ENCODE results near the gene ADIRF.
"Not testable (repeated sequence)": the region's sequence is repeated elsewhere in the genome, so short reads cannot be mapped to it uniquely, and the experiment has no call there.

ADIRF gene

DNA sequence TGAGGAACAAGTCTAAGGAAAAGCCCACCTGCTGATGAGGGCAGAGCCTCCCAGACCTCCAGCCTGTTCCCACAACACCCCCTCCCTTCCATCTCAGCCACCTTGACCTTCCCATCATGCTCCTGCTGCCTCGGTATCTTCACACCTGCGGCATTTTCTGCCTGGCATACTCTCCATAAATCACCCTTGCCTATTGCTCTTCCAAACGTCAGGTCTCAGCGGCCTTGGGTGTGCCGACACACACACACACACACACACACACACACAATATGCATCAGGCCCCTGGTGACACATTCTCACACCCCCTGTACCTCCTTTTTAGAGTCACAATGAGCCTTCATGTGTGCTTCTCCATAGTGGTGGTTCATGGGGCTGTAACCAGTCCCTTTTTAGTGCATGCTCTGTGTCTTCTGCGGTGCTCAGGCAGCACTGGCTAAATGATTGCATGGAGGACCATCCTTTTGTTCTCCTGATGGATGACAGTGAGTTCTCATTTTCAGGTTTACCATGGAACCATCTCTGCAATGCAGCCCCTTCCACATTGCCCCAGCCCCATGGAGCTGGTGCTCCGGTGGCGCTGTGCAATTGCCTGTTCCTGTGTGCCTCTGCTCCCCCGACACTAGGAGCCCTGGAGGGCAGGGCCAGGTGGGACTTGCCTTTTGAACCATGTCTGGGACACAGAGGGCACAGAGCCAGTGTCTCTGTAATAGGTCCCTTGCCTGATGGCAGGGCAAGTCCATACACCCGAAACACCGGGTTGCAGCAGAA, 4.5 kb downstream of the ADIRF start:
- no peak for TF ChIP-seq CTCF (IDR thresholded peaks at IDR 0.05; ENCODE audit: low read depth, low read length, missing control alignments)
- DNase-seq (ENCODE audit: low read depth), result no peak
- H3K4me3 ChIP-seq (ENCODE audit: low read depth, low read length), result no peak overlapping the region

GRCh38 chr10:86974484-86974883, 6.2 kb downstream of the ADIRF start:
- no peak for TF ChIP-seq CTCF (IDR thresholded peaks at IDR 0.05; ENCODE audit: low read depth, low read length, missing control alignments)
- DNase-seq (ENCODE audit: low read depth), result no peak
- H3K4me3 ChIP-seq (ENCODE audit: low read depth, low read length), result no peak overlapping the region

DNA sequence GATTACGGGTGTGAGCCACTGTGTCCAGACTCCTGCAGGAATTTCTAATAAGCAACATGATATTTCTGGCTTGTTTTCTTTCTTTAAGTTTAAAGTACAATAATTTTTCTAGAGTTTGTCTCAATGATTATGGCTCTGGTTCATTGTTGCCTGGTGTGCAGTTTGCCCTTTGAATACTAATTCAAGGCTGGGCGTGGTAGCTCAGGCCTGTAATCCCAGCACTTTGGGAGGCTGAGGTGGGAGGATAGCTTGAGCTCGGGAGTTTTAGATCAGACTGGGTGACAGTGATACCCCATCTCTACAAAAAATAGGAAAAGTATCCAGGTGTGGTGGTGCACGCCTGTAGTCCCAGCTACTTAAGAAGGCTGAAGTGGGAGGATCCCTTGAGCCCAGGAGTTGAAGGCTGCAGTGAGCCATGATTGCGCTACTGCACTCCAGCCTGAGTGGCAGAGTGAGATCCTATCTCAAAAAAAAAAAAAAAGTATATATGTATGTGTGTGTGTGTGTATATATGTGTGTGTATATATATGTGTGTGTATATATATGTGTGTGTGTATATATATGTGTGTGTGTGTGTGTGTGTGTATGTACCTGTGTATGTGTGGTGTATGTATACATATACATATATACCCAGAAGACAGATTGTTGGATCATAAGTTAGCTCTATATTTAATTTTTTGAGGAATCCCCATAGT, 8.2 kb downstream of the ADIRF start:
- no peak for TF ChIP-seq CTCF (IDR thresholded peaks at IDR 0.05; ENCODE audit: low read depth, low read length, missing control alignments)
- no peak for DNase-seq (ENCODE audit: low read depth)
- H3K4me3 ChIP-seq (ENCODE audit: low read depth, low read length), result no peak overlapping the region

DNA sequence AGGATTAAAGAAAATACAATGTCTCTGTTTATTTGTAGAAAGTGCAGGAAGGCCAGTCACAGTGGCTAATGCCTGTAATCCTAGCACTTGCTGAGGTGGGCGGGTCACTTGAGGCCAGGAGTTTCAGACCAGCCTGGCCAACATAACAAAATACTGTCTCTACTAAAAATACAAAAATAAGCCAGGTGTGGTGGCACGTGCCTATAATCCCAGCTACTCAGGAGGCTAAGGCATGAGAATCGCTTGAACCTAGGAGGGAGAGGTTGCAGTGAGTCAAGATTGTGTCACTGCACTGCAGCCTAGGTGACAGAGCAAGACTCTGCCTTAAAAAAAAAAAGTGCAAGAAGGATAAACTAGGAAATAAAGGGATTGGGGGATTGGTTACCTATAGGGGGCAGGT, 10.2 kb downstream of the ADIRF start:
- not testable (repeated sequence) for DNase-seq (ENCODE audit: low read depth); H3K4me3 ChIP-seq (ENCODE audit: low read depth, low read length)

- H3K4me3 ChIP-seq (ENCODE audit: low read depth, low read length), result no peak overlapping the region
- DNase-seq (ENCODE audit: low read depth), result no peak
- TF ChIP-seq CTCF (IDR thresholded peaks at IDR 0.05; ENCODE audit: low read depth, low read length, missing control alignments), result no peak
These were observed 11.1 kb downstream of the ADIRF start for GRCh38 chr10:86979296-86979818.

DNA sequence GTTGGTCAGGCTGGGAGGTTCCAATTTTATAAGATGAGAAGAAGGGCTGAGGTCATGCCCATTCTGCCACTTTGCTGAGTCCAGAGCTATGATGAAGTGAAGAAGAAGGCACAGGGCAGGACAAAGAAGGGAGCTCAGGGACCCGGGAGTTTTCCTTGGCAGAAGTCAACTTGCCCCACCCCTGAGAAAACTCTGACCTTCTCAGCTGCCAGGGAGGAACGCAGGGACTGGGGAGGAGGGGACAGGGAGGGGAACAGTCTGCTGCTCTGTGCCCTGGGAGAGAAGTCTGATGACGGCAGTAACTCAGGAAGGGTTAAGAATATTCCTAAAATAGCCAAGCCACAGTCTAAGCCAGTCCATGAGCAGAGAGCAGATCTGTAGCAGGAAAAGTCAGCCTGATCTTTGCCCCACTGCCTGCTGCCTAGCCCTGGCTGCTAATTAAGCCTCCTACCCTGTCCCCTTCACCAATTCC, 11.7 kb downstream of the ADIRF start:
- no peak overlapping the region for H3K4me3 ChIP-seq (ENCODE audit: low read depth, low read length)
- no peak for DNase-seq (ENCODE audit: low read depth)
- no peak for TF ChIP-seq CTCF (IDR thresholded peaks at IDR 0.05; ENCODE audit: low read depth, low read length, missing control alignments)

- not testable (repeated sequence) for DNase-seq (ENCODE audit: low read depth); H3K4me3 ChIP-seq (ENCODE audit: low read depth, low read length)
These were observed 12.7 kb downstream of the ADIRF start for GRCh38 chr10:86981020-86981419.

DNA sequence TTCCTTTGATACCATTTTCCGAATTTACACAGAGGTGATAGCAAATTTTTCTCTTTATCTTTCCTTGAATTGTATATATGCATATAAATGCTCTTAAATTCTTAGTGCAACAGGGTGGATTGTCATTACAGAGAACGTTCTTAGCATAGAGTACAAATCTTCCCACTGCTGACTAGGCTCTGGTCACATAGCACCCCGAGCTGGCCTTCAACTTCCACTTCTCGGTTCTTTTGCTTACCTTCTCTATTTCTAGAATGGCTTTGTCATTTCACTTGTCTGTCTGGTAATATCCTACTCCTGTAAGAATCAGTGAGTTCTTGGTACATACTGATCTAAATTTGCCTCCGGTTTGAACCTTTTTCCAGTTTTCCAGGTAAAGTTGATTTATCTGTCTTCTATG, 13.4 kb downstream of the ADIRF start:
- no peak for DNase-seq (ENCODE audit: low read depth)
- no peak for TF ChIP-seq CTCF (IDR thresholded peaks at IDR 0.05; ENCODE audit: low read depth, low read length, missing control alignments)
- H3K4me3 ChIP-seq (ENCODE audit: low read depth, low read length), result no peak overlapping the region

DNA sequence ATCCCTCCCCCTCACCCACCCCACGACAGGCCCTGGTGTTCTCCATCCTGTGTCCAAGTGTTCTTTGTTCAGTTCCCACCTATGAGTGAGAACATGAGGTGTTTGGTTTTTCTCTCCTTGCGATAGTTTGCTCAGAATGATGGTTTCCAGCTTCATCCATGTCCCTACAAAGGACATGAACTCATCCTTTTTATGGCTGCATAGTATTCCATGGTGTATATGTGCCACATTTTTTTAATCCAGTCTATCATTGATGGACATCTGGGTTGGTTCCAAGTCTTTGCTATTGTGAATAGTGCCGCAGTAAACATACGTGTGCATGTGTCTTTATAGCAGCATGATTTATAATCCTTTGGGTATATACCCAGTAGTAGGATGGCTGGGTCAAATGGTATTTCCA, 16.2 kb downstream of the ADIRF start:
- not testable (repeated sequence) for H3K4me3 ChIP-seq (ENCODE audit: low read depth, low read length); DNase-seq (ENCODE audit: low read depth)
